Urothelium cell line (cell line): ENCODE results near the gene DPH1.

Experiments used
- DNase-seq: peaks from one replicate; pipeline ENCODE4 v3.0.0; 2011; ENCODE audit warnings: low spot score, mixed read lengths
- FAIRE-seq: peaks from 2 replicates; lab custom pipeline; 2011; peaks lifted over from hg19 to GRCh38; lab: Jason Lieb, UNC

DPH1 gene

GRCh38 chr17:2060385-2060658, 30.4 kb downstream of the DPH1 start:
- FAIRE-seq (no peak), DNase-seq (no peak)

- FAIRE-seq (no peak), DNase-seq (no peak)
Observed at GRCh38 chr17:2060681-2061440, 30.9 kb downstream of the DPH1 start.

- DNase-seq (no peak), FAIRE-seq (no peak)
Observed at GRCh38 chr17:2061441-2061958, 31.5 kb downstream of the DPH1 start.

GRCh38 chr17:2062571-2063183, 32.7 kb downstream of the DPH1 start:
- no peak for FAIRE-seq
- no peak for DNase-seq

GRCh38 chr17:2063261-2064146, 33.6 kb downstream of the DPH1 start:
- DNase-seq = no peak
- no peak for FAIRE-seq

- FAIRE-seq = no peak
- no peak for DNase-seq
Observed at GRCh38 chr17:2064147-2064489, 34.2 kb downstream of the DPH1 start.

GRCh38 chr17:2064520-2064971, 34.6 kb downstream of the DPH1 start:
- DNase-seq (no peak), FAIRE-seq (no peak)

GRCh38 chr17:2064980-2065785, 35.2 kb downstream of the DPH1 start:
- FAIRE-seq = no peak
- DNase-seq = no peak

- FAIRE-seq (peak; percentile 87), DNase-seq (no peak)
Observed at GRCh38 chr17:2065949-2066400, 36.0 kb downstream of the DPH1 start.

GRCh38 chr17:2067048-2067561, 37.2 kb downstream of the DPH1 start:
- DNase-seq (no peak), FAIRE-seq (no peak)

- DNase-seq = no peak
- FAIRE-seq = no peak
Observed at GRCh38 chr17:2067608-2068024, 37.7 kb downstream of the DPH1 start.

GRCh38 chr17:2068031-2068518, 38.1 kb downstream of the DPH1 start:
- no peak for DNase-seq
- no peak for FAIRE-seq

GRCh38 chr17:2068519-2069051, 38.6 kb downstream of the DPH1 start:
- no peak for FAIRE-seq
- DNase-seq = peak; percentile 33

- FAIRE-seq (no peak), DNase-seq (no peak)
Observed at GRCh38 chr17:2070241-2071023, 40.5 kb downstream of the DPH1 start.

GRCh38 chr17:2071024-2071385, 41.1 kb downstream of the DPH1 start:
- no peak for FAIRE-seq
- no peak for DNase-seq

- DNase-seq (no peak), FAIRE-seq (no peak)
Observed at GRCh38 chr17:2071455-2072281, 41.7 kb downstream of the DPH1 start.

GRCh38 chr17:2074919-2075318, 45.0 kb downstream of the DPH1 start:
- no peak for FAIRE-seq

GRCh38 chr17:2075336-2076086, 45.6 kb downstream of the DPH1 start:
- FAIRE-seq = no peak
- DNase-seq = no peak

More at GRCh38 chr17:2074919-2075318, 45.0 kb downstream of the DPH1 start:
- DNase-seq = no peak
